HFF-Myc (cell line): Measurements from ENCODE around the gene HDGFL3.

Experiments
- DNase-seq: peaks from one replicate; pipeline ENCODE4 v3.0.0-alpha.2; 2011; ENCODE audit warnings: low read depth; ENCODE audit errors: extremely low read depth
- H3K4me3 ChIP-seq: replicated peaks from 2 replicates; pipeline ENCODE4 v1.5.1; 2011; ENCODE audit warnings: low read depth, mild to moderate bottlenecking, control low read depth, low read length
- CTCF ChIP-seq: IDR thresholded peaks from 2 replicates; pipeline ENCODE4 v1.5.1; 2012; ENCODE audit warnings: mild to moderate bottlenecking, low read depth, low read length, control low read depth; ENCODE audit errors: missing control alignments

HDGFL3 gene

GRCh38 chr15:83113881-83114674, 93.5 kb downstream of the HDGFL3 start:
- DNase-seq: no peak
- H3K4me3 ChIP-seq: no peak overlapping the region
- no peak for TF ChIP-seq CTCF

GRCh38 chr15:83112956-83113299, 94.7 kb downstream of the HDGFL3 start:
- no peak for TF ChIP-seq CTCF
- DNase-seq: no peak
- no peak overlapping the region for H3K4me3 ChIP-seq

GRCh38 chr15:83112233-83112955, 95.2 kb downstream of the HDGFL3 start:
- H3K4me3 ChIP-seq: no peak overlapping the region
- DNase-seq: peak; percentile 49
- peak; percentile 5 for TF ChIP-seq CTCF

- TF ChIP-seq CTCF: no peak
- DNase-seq: no peak
- no peak overlapping the region for H3K4me3 ChIP-seq
Measured at GRCh38 chr15:83111149-83111548, 96.5 kb downstream of the HDGFL3 start.

GRCh38 chr15:83110381-83110780, 97.2 kb downstream of the HDGFL3 start:
- H3K4me3 ChIP-seq: no peak overlapping the region
- TF ChIP-seq CTCF: no peak
- DNase-seq: no peak

- no peak overlapping the region for H3K4me3 ChIP-seq
- TF ChIP-seq CTCF: no peak
- no peak for DNase-seq
Measured at GRCh38 chr15:83109532-83109931, 98.1 kb downstream of the HDGFL3 start.
